PFSK-1 (cell line): ENCODE results near the gene ZMYND15.

Source experiments
- FOXP2 ChIP-seq: optimal IDR thresholded peaks from 2 replicates; pipeline ENCODE3; 2011; ENCODE audit warnings: borderline replicate concordance, control low read depth, inconsistent platforms; ENCODE audit not compliant: insufficient read depth; ENCODE audit errors: extremely low read length, extremely low read depth
- POLR2AphosphoS5 ChIP-seq: IDR thresholded peaks from 2 replicates; pipeline ENCODE4 v1.6.1; 2012; ENCODE audit warnings: low read depth, mild to moderate bottlenecking, control low read depth, low read length, moderate library complexity
- SIN3A ChIP-seq: IDR thresholded peaks from 2 replicates; pipeline ENCODE4 v1.6.1; 2012; ENCODE audit warnings: mild to moderate bottlenecking, low read length, moderate library complexity, borderline replicate concordance; ENCODE audit not compliant: insufficient read depth
- TAF1 ChIP-seq: IDR thresholded peaks from 2 replicates; pipeline ENCODE4 v1.6.1; 2012; ENCODE audit warnings: low read length, control low read depth, borderline replicate concordance; ENCODE audit not compliant: insufficient read depth
- TF ChIP-seq, protein P1 (sequence below), 2 experiments: IDR thresholded peaks; 2 replicates each; pipeline versions ENCODE4 v1.6.1 to v1.8.0; 2011 to 2012; ENCODE audit warnings: low read depth in 2 of 2, low read length in 2 of 2, control low read depth in 1 of 2, inconsistent platforms in 1 of 2, mild to moderate bottlenecking in 1 of 2, moderate library complexity in 1 of 2; ENCODE audit not compliant: insufficient read depth in 1 of 2

Gene ZMYND15

DNA sequence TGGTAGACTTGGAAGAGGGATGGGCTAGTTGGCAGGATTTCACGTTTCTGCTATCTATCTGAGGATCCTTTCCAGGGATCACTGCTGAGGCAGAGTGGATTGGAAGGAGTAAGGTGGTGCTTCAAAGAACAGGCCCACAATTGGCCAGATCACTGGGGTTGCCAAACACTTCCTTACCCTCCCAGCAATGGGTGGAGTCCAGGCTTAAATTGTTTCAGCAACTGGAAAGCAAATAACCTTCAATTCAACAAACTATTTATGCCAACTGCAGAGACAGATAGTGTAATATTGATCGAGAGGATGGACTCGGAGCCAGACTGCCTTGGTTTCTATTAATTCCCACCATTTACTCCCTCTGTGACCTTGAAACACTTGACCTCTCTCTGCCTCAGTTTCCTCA lies 27.1 kb upstream of the ZMYND15 start:
- TF ChIP-seq FOXP2 = no peak
- TF ChIP-seq TAF1 = no peak
- no peak for TF ChIP-seq POLR2AphosphoS5
- no peak for TF ChIP-seq SIN3A

DNA sequence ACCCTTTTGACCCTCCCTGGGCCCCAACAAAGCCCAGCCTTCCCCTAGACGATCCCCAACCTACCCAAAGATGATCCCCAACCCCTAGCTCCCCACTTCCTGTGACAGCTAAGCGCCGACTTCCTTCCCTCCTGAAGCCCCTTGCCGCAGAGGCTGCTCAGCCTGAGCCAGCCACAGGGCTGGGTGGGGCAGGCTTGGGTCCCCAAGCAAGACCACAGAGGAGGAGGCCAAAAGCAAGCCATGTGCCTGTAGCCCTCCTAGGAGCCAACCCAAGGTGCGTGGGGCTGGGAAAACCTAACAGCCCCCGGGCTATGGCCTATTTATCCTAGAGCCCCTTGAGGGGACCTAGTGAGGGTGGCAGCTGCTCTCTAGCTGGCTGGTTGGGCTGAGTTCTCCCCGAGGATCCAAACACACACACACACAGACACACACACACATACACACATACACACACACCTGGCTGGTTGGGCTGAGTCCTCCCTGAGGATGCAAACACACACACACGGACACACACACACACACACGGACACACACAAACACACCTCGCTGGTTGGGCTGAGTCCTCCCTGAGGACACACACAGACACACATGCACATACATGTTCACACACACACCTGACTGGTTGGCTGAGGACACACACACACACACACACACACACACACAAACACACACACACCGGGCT lies 24.4 kb upstream of the ZMYND15 start:
- TF ChIP-seq FOXP2 = no peak
- TF ChIP-seq POLR2AphosphoS5 = no peak
- no peak for TF ChIP-seq TAF1
- TF ChIP-seq SIN3A = no peak
- TF ChIP-seq, protein P1, sequence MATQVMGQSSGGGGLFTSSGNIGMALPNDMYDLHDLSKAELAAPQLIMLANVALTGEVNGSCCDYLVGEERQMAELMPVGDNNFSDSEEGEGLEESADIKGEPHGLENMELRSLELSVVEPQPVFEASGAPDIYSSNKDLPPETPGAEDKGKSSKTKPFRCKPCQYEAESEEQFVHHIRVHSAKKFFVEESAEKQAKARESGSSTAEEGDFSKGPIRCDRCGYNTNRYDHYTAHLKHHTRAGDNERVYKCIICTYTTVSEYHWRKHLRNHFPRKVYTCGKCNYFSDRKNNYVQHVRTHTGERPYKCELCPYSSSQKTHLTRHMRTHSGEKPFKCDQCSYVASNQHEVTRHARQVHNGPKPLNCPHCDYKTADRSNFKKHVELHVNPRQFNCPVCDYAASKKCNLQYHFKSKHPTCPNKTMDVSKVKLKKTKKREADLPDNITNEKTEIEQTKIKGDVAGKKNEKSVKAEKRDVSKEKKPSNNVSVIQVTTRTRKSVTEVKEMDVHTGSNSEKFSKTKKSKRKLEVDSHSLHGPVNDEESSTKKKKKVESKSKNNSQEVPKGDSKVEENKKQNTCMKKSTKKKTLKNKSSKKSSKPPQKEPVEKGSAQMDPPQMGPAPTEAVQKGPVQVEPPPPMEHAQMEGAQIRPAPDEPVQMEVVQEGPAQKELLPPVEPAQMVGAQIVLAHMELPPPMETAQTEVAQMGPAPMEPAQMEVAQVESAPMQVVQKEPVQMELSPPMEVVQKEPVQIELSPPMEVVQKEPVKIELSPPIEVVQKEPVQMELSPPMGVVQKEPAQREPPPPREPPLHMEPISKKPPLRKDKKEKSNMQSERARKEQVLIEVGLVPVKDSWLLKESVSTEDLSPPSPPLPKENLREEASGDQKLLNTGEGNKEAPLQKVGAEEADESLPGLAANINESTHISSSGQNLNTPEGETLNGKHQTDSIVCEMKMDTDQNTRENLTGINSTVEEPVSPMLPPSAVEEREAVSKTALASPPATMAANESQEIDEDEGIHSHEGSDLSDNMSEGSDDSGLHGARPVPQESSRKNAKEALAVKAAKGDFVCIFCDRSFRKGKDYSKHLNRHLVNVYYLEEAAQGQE (IDR thresholded peaks at IDR 0.05; ENCODE audit: insufficient read depth in 1 of 2, low read depth in 2 of 2, low read length in 2 of 2) = no peak

DNA sequence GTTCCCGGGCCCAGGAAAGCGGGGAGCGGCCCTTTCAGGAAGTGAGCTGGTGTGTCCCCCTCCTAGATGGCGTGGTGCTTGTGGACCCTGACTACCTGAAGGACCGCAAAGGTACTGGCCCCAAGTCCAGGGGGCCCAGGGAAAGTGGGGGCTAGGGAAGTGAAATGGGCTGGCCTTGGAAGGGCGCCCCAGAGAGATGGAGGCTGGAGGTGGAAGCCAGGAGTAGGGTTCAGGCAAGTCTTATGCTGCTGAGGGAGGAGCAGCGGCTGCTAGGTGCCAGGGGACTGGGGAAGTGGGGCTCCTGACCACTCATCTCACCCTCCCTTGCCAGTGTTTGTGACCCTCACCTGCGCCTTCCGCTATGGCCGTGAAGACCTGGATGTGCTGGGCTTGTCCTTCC lies 23.6 kb upstream of the ZMYND15 start:
- TF ChIP-seq POLR2AphosphoS5 (no peak), TAF1 (no peak), SIN3A (no peak), FOXP2 (no peak)
- TF ChIP-seq, protein P1 (IDR thresholded peaks at IDR 0.05; ENCODE audit: insufficient read depth in 1 of 2, low read depth in 2 of 2, low read length in 2 of 2) = no peak

DNA sequence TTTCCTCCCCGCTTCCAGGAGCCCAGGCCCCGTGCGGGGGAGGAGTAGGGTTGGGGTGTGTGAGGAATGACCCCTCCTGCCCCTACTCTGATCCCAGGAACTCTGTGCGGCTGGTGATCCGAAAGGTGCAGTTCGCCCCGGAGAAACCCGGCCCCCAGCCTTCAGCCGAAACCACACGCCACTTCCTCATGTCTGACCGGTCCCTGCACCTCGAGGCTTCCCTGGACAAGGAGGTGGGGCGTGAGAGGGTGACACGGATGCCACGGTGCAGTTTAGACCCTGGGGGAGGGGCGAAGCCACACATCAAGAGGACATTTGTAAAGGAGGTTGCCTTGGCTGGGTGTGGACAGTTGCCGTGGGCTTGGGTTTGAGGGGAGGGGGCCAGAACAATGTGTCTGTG lies 21.8 kb upstream of the ZMYND15 start:
- no peak for TF ChIP-seq TAF1
- TF ChIP-seq, protein P1 (IDR thresholded peaks at IDR 0.05; ENCODE audit: insufficient read depth in 1 of 2, low read depth in 2 of 2, low read length in 2 of 2) = no peak
- no peak for TF ChIP-seq POLR2AphosphoS5
- TF ChIP-seq FOXP2 = no peak
- TF ChIP-seq SIN3A = no peak

DNA sequence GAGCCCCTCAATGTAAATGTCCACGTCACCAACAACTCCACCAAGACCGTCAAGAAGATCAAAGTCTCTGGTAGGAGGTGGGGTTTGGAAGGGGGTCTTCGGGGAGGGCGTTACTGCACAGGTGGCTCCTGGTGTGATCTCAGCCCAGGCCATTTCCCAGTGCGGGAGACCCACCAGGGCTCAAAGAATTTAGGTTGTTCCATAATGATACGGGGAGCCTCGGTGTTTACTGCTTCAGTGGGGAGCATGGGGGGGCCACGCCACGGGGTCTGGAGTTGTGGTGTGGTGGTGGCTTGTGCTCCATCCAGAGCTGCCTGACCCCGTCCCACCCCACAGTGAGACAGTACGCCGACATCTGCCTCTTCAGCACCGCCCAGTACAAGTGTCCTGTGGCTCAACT lies 21.4 kb upstream of the ZMYND15 start:
- no peak for TF ChIP-seq FOXP2
- TF ChIP-seq, protein P1 (IDR thresholded peaks at IDR 0.05; ENCODE audit: insufficient read depth in 1 of 2, low read depth in 2 of 2, low read length in 2 of 2) = no peak
- TF ChIP-seq TAF1 = no peak
- no peak for TF ChIP-seq SIN3A
- no peak for TF ChIP-seq POLR2AphosphoS5
